GM18870 (cell line): ENCODE results near the gene NMT1.
"Not testable (repeated sequence)": the region's sequence is repeated elsewhere in the genome, so short reads cannot be mapped to it uniquely, and the experiment has no call there.

ENCODE experiments used
- ATAC-seq: cut with Tn5 transposase; IDR thresholded peaks from one replicate; pipeline ENCODE4 v1.9.1; 2021; ENCODE audit warnings: moderate library complexity; ENCODE audit not compliant: unreplicated experiment

Gene NMT1

DNA sequence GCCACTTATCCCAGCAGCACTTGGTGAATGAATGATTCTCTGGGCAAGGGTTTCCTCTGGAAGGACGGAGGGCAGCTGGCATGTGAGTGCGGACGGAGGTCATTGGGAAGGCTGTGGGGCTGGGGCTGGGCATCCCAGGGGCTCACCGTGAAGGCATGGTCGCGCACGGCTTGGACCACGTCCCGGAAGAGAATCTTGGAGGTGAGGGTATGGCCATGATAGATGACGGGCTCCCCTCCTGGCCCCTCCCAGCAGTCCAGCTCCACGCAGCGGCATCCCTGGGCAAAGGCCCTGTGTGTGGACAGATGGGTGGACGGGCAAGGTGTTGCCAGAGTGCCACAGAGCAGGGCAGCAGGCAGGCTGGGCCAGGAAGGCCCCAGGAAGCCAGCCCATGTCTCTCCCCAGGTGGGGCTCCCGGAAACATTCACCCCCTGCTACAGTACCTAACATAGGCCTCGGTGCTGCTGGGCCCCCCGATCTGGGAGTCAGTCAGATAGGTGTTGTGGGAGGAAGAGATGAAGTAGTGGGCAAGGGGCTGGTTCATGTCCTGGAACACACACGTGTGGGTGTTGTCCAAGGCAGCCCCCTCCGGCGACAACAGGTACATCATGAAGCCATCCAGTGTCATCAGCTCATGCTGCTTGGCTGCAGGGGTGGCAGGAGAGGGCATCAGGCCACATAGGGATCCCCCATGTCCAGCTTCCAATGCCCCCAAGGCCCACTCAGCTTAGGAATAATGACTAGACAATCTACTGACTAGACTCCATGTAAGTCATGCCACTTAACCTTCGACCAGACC lies 56.9 kb downstream of the NMT1 start:
- no peak for ATAC-seq

GRCh38 chr17:45118691-45119090 lies 57.6 kb downstream of the NMT1 start:
- no peak for ATAC-seq

DNA sequence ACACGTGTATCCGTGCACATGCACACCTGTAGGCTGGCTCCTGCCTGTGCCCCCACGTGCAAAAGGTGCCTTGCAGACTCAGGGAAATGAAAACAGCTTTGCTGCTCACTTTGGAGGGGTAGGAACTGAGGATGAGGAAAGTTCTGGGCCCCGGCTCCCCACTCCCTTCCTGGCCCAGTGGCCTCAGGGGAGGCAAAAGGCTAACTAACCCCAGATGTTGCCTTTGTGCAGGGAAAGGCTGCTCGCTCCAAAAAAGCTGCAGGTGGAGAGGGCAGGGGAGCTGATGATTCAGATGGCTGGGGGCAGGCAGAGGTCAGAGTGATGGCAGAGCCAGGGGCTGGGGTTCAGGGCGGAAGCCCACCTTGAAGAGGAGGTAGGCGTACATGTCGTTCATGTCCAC lies 58.8 kb downstream of the NMT1 start:
- ATAC-seq = no peak

DNA sequence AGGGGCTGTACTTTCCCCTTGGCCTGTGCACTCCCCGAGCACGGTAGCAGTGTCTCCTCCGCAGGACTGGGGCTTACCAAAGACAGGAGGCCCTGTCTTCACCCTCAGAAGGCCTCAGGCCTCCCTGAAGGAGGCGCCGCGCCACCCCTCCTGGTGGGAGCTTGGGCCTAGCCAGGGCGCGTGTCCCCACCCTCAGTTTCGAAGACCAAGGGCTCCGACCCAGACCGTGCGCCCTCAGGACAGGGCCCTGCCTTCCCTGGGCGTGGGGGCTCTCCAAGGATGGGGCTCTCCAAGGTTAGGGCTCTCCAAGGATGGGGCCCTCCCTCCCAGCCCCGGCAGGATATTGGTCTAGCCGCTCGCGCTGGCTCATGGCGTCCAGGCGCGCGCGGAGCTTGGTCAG lies 59.4 kb downstream of the NMT1 start:
- no peak for ATAC-seq

DNA sequence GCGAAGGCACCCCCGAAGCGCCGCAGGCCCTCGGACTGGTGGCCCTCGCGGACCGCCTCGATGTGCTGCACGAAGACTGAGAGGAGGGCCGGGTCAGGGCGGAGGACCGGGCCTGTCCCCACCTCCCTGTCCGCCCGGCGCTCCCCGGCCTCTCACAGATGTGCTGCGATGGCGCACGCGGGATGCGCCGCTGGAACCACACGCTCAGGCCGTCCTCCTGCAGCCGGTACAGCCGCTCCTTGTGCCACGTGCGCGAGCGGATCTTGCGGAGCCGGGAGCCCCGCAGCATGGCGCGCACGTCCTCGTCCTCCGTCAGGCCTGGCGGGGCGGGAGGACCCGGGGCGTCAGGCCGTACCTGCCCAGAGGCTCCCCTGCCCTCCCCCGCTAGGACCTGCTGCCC lies 59.9 kb downstream of the NMT1 start:
- ATAC-seq = no peak

- no peak for ATAC-seq
Measured at GRCh38 chr17:45123076-45123770, 62.1 kb downstream of the NMT1 start.

GRCh38 chr17:45123930-45124796 lies 63.0 kb downstream of the NMT1 start:
- no peak for ATAC-seq

- not testable (repeated sequence) for ATAC-seq
Measured at GRCh38 chr17:45124797-45125122, 63.6 kb downstream of the NMT1 start.

GRCh38 chr17:45125509-45125908 lies 64.4 kb downstream of the NMT1 start:
- no peak for ATAC-seq

- no peak for ATAC-seq
Measured at GRCh38 chr17:45127207-45127547, 66.1 kb downstream of the NMT1 start.

DNA sequence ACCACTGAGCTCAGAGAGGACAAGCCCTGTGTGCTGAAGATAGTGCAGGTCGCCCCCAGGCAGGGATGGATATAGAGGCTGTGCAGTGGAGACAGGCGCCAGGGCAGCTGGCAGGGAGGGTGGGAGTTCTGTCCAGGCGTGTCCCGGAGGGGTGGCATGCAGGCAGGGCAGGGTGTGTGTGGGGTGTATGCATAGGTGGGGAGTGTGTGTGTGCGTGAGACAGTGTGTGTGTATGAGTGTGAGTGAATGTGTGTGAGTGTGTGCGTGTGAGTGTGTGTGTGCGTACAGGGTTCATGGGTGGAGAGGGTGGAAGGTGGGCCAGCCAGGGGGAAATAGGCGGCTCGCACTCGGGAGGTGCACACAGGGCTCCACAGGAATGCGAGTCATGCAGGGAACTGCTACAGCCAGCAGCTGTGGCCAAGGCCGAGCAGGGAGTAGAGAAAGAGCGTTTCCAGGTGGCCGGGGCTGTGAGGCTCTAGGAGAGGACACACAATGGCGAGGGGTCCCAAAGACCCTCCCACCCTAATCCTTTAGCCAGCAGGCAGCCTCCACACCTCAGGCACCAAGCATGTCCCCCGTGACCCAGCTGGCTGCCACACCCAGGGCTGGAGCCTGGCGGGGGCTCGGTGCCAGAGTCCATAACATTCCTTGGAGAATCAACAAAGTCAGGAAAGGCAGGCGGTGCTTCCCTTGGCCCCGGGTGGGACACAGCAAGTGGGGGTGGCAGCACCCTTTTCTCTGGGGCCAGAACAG lies 66.6 kb downstream of the NMT1 start:
- ATAC-seq = no peak

- ATAC-seq = no peak
Measured at GRCh38 chr17:45128331-45128730, 67.2 kb downstream of the NMT1 start.

- ATAC-seq = no peak
Measured at GRCh38 chr17:45128989-45129388, 67.9 kb downstream of the NMT1 start.

DNA sequence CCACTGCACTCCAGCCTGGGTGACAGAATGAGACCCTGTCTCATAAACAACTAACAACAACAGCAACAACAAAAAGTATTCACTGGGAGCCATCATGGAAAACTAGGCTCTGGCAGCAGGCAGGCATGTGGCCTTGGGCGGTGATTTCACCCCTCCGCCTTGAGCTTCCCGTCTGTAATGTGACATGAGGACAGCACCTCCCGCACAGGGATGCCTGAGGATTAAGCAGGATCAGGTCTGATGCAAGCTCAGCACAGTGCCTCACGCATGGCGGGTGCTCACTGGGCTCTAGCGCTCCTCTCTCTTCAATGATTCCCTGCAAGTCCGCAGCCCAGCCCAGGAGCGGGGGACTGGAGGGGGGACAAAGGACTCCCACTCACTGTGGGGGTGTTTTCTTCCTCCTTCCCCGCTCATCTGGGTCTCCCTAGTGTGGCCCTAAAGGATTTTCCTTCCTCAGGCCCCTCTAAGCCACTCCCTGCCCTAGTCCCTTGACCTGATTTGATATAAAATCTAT lies 68.4 kb downstream of the NMT1 start:
- no peak for ATAC-seq

GRCh38 chr17:45129940-45130680 lies 69.0 kb downstream of the NMT1 start:
- ATAC-seq = no peak

GRCh38 chr17:45130681-45131615 lies 69.8 kb downstream of the NMT1 start:
- no peak for ATAC-seq

GRCh38 chr17:45131616-45132319 lies 70.7 kb downstream of the NMT1 start:
- no peak for ATAC-seq

DNA sequence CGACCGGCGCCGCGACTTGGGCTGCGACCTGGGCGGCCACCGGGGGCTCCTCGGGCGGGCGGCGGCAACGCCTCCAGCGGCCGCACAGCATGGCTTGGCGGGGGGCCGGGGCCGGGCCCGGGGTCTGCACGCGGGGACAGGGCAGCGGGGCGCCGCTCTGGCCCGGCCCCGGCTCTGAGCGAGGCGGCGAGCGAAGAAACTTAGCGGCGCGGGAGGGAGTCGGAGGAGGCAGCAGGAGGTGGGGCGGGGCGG lies 71.1 kb downstream of the NMT1 start, which contains the start of gene PLCD3:
TSS of gene PLCD3 (minus strand) at position 196 of the 252 bp plus-strand sequence. CDS start at position 91, 105 bp downstream.
- no peak for ATAC-seq
